HL-60 (cell line): ENCODE results near the gene BCL2.

Source experiments
- DNase-seq, 2 experiments: peaks; one replicate each; pipeline ENCODE4 v3.0.0-alpha.2; 2010 to 2020; ENCODE audit warnings: low read depth in 1 of 2, low spot score in 1 of 2
- H3K27ac ChIP-seq: fragments of 250-450 bp; sonication (Bioruptor Pico); replicated peaks from 2 replicates; pipeline ENCODE4 v1.5.1; 2020; ENCODE audit warnings: mild to moderate bottlenecking, moderate library complexity
- H3K27me3 ChIP-seq: fragments of 250-450 bp; sonication (Bioruptor Pico); 2 replicates; pipeline ENCODE4 v1.5.1; 2021; ENCODE audit warnings: mild to moderate bottlenecking, moderate library complexity; ENCODE audit not compliant: insufficient read depth, poor library complexity, severe bottlenecking
- H3K4me3 ChIP-seq: replicated peaks from 2 replicates; pipeline ENCODE4 v1.5.1; 2011; ENCODE audit warnings: mild to moderate bottlenecking, control low read depth, low read length; ENCODE audit not compliant: insufficient read depth
- CTCF ChIP-seq: IDR thresholded peaks from one replicate; pipeline ENCODE4 v1.5.1; 2011; ENCODE audit warnings: low read length, control low read depth, inconsistent platforms; ENCODE audit not compliant: insufficient read depth
- GABPA ChIP-seq: IDR thresholded peaks from 2 replicates; pipeline ENCODE4 v1.6.1; 2012; ENCODE audit warnings: low read depth
- POLR2AphosphoS5 ChIP-seq: IDR thresholded peaks from 2 replicates; pipeline ENCODE4 v1.6.1; 2012; ENCODE audit warnings: low read depth
- SPI1 ChIP-seq: IDR thresholded peaks from 2 replicates; pipeline ENCODE4 v1.6.1; 2012; ENCODE audit warnings: low read depth, mild to moderate bottlenecking, borderline replicate concordance
- TF ChIP-seq, protein P1 (sequence below): IDR thresholded peaks from 2 replicates; pipeline ENCODE4 v1.6.1; 2012; ENCODE audit warnings: low read depth; ENCODE audit not compliant: insufficient replicate concordance

Gene BCL2

DNA sequence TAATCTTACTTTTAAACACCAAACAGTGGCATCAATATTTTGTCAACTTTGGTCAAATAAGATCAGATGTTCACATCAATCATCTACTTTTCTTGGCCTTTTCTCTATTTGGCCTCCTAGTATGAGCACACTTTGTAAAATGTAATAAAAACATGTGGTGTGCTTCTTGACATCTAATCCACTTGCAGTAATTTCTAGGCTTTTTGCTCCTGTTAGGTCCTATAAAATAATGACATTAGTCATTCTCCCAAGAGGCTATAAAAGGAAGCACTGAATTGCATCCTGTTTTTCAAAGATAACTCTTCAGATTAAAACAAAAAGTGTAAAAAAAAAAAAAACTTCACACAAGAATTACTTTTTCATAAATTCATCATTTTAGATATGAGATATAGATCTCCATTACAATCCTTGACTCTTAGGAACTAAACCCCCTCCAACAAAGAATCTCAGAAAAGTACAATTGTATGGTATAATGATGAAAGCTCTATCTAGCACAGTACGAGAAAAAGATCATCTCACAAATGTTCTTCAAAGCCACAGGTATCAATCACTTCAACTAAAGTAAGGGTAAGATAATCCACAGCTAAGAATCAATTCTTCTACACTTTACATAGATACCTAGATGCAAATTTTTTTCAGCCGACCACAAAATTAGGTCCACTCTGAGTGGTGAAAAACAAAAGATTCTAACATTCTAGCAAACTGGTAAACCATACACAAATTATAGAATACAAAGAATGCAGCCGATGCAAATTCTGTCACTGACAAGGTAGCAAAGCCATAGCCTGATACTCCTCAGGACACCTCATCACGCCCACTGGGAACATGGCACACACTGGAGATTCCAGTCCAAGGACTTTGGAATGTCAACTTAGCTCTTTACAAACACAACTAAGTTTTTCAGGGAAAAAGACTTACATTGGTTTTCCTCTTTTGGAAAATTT is 2.7 kb downstream of the BCL2 start:
- TF ChIP-seq POLR2AphosphoS5 (no peak), CTCF (no peak), GABPA (no peak), SPI1 (no peak)
- TF ChIP-seq, protein P1, sequence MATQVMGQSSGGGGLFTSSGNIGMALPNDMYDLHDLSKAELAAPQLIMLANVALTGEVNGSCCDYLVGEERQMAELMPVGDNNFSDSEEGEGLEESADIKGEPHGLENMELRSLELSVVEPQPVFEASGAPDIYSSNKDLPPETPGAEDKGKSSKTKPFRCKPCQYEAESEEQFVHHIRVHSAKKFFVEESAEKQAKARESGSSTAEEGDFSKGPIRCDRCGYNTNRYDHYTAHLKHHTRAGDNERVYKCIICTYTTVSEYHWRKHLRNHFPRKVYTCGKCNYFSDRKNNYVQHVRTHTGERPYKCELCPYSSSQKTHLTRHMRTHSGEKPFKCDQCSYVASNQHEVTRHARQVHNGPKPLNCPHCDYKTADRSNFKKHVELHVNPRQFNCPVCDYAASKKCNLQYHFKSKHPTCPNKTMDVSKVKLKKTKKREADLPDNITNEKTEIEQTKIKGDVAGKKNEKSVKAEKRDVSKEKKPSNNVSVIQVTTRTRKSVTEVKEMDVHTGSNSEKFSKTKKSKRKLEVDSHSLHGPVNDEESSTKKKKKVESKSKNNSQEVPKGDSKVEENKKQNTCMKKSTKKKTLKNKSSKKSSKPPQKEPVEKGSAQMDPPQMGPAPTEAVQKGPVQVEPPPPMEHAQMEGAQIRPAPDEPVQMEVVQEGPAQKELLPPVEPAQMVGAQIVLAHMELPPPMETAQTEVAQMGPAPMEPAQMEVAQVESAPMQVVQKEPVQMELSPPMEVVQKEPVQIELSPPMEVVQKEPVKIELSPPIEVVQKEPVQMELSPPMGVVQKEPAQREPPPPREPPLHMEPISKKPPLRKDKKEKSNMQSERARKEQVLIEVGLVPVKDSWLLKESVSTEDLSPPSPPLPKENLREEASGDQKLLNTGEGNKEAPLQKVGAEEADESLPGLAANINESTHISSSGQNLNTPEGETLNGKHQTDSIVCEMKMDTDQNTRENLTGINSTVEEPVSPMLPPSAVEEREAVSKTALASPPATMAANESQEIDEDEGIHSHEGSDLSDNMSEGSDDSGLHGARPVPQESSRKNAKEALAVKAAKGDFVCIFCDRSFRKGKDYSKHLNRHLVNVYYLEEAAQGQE = no peak
- Histone ChIP-seq H3K27me3 (no peaks in the 10 kb centered on the region), H3K4me3 (peak overlapping the region; percentile 97), H3K27ac (no peak overlapping the region)
- DNase-seq = no peak

- no peaks in the 10 kb centered on the region for H3K27me3 ChIP-seq
- peak overlapping the region; percentile 97; the same call in 1 of the 2 replicates for H3K4me3 ChIP-seq
- no peak overlapping the region for H3K27ac ChIP-seq
- TF ChIP-seq POLR2AphosphoS5 (no peak), SPI1 (no peak), CTCF (no peak), GABPA (no peak)
- TF ChIP-seq, protein P1 = no peak
- DNase-seq = no peak
Observed at GRCh38 chr18:63315876-63316275, 3.7 kb downstream of the BCL2 start.

GRCh38 chr18:63315131-63315662 is 4.4 kb downstream of the BCL2 start:
- H3K4me3 ChIP-seq = no peak overlapping the region
- DNase-seq = no peak
- H3K27me3 ChIP-seq = no peaks in the 10 kb centered on the region
- TF ChIP-seq, protein P1 = no peak
- TF ChIP-seq GABPA = no peak
- TF ChIP-seq POLR2AphosphoS5 = no peak
- TF ChIP-seq SPI1 = no peak
- TF ChIP-seq CTCF = no peak
- no peak overlapping the region for H3K27ac ChIP-seq
